ENCODE measurements around the gene LAMTOR2.
"Not testable (repeated sequence)": the region's sequence is repeated elsewhere in the genome, so short reads cannot be mapped to it uniquely, and the experiment has no call there.

LAMTOR2 gene

GRCh38 chr1:156052862-156053767 lies 1.5 kb upstream of the LAMTOR2 start:
- peak; percentile 89 for DNase-seq (ENCODE audit: low spot score)

GRCh38 chr1:156053768-156054499 lies 648 bp upstream of the LAMTOR2 start, which contains the start of gene UBQLN4:
Gene UBQLN4 (minus strand): TSS chr1:156053798. CDS start chr1:156053701, 97 bp downstream.
- peak; percentile 95 for DNase-seq (ENCODE audit: low spot score)

DNA sequence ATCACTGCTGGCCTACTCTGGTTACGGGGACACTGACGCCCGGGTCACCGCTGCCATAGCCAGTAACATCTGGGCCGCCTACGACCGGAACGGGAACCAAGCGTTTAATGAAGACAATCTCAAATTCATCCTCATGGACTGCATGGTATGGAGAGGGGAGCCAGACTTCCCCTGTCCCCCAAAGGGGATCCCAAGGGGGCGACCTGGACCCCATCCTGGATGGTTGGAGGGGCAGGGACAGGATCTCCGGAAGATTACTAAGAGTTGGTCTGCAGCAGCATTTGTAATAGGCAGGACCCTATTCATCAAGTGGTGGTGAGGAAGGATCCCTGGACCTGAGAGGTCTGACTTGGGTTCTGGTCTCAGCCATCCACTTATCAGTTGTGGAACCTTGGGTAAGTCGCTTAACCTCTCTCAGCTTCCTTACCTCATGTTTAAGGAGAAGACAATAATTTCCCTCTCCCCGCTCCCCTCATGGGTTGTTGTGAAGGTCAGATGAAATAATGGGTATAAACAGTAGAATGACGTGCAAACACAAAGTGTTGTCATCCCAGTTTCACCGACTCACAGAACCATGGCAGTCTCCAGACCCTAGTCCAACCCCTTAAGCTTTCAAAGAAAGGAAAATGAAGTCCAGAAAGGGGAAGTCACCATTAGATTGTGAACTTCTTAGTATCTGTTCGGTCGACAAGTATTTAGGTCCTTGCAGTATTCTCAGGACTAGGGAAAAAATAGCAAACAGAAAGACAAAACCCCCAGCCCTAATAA lies 883 bp downstream of the LAMTOR2 start:
- DNase-seq (ENCODE audit: low spot score): no peak

DNA sequence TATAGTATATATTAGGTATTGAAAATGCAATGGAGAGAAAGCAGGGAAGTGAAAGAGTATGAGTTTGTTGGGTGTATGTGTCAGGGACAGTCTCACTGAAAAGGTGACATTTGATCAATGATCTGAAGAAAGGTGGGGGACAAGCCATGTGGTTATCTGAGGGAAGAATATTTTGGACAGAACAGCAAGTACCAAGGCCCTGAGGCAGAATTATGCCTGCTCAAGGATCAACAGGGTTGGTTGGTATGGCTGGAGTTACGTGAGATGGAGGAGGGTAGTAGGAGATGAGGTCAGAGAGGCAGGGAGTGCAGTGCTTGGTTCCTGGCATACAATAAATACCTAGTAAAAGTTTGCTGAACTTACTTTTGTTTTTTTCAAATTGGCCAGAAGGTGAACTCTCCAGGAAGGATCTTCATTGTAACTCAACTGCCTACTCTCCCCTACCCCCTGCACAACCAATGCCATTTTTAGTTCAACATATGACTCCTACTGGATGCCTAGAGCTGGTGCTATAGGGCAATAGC lies 1.8 kb downstream of the LAMTOR2 start:
- no peak for DNase-seq (ENCODE audit: low spot score)

GRCh38 chr1:156060937-156061636 lies 6.5 kb downstream of the LAMTOR2 start, which contains the start of gene RAB25:
Gene RAB25 (plus strand): TSS chr1:156061160. CDS start chr1:156061401, 241 bp downstream.
- DNase-seq (ENCODE audit: low spot score): no peak

DNA sequence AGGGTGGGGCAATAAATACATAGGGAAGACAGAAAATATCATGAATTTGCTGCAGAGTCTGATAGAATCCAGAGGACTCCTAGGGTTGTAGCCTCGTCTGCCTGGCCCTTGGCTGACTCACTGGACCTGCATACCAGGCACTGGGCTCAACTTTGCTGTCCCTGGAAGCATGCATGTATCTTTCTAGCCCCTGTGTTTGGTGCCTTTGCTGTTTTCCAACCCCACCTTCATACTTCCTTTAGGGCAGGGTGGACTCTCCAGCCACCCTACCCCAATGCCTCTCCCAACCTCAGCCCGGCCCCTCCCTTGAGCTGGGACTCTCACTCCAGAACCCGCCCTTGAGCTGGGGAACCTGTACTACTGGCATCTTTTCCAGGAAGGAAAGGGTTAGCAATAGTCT lies 7.6 kb downstream of the LAMTOR2 start:
- DNase-seq (ENCODE audit: low spot score): no peak

DNA sequence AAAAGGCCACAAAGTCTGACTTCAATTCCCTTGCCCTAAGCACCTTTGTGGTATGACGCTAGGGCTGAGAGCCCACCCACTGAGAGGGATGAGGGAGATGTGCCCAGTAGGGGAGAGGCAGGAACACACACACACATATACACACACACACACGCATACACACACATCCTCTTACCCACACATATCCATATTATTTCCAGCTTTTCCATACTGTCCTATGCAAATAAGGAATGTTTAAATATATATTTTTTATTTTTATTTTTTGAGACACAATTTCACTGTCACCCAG lies 9.4 kb downstream of the LAMTOR2 start:
- no peak for DNase-seq (ENCODE audit: low spot score)

GRCh38 chr1:156064615-156065014 lies 10.0 kb downstream of the LAMTOR2 start:
- no peak for DNase-seq (ENCODE audit: low spot score)

DNA sequence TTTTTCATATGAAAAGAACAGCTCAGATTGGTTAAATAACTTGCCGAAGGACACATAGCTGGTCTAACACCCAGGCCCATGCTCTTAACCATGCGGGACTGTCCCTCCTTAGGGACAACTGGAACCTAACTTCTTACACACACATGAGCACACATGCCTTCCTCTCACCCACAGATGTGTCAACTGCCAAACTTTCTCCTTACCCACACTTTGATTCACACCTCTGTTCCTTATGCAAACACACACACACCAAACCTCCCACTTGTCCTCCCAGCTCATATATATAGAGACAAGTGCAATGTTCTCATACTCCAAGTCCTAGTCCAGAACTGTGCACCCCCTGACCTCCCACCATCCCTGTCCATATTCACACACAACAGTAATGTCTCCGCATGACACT lies 10.6 kb downstream of the LAMTOR2 start:
- DNase-seq (ENCODE audit: low spot score): no peak

- DNase-seq (ENCODE audit: low spot score): no peak
Measured at GRCh38 chr1:156065871-156066270, 11.3 kb downstream of the LAMTOR2 start.

DNA sequence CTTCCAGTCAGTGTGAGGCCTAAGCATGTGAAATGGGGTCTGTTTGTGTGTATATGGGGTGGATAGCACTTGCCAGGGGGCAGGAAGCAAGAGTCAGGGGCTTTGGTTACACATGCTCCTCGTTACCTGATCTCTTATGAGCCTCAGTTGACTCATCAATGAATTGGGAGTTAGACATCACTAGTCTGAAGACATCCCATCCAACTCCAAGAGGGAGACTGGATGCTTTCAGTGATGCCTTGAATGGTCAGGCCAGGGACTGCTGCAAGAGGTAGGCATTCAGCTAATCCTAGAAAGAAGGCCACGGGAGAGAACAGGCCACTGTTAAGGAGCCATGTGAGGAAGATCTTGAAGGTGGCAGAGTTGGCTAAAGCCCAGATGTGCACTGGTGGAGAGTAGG lies 12.7 kb downstream of the LAMTOR2 start:
- no peak for DNase-seq (ENCODE audit: low spot score)

GRCh38 chr1:156069490-156070455 lies 15.2 kb downstream of the LAMTOR2 start:
- no peak for DNase-seq (ENCODE audit: low spot score)

GRCh38 chr1:156070548-156070947 lies 16.0 kb downstream of the LAMTOR2 start:
- DNase-seq (ENCODE audit: low spot score): no peak

DNA sequence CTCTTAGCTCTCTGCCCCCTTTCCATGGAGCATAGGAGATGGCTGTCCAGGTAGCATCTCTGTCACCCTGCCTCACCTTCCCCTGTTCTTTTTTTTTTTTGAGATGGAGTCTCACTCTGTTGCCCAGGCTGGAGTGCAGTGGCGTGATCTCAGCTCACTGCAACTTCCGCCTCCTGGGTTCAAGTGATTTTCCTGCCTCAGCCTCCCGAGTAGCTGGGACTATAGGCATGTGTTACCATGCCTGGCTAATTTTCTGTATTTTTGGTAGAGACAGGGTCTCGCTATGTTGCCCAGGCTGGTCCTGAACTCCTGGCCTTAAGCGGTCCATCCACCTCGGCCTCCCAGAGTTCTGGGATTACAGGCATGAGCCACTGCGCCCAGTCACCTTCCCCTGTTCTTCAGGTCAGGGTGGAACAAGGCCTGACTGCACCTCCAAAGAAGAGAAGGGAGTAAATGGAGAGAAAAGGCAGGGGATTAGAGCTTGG lies 16.8 kb downstream of the LAMTOR2 start:
- not testable (repeated sequence) for DNase-seq (ENCODE audit: low spot score)

DNA sequence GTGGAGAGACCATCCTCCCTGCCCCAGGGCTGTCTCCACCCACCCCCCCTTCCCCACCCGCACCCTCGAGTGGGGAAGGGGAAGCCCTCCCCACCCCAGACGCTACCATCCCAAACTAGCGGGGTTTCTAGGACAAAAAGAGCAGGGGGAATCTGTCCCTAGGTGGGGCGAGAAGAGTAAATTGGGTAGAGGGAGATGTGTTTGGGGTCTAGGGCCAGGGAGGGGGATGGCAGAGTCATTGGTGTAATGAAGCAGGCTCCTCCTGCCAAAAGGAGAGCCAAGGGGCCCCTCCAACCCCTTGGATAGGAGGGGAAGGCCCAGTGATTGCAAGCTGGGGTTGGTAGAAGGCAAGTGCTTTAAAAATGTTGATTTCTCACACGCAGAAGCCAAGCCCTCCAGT lies 17.7 kb downstream of the LAMTOR2 start:
- DNase-seq (ENCODE audit: low spot score): no peak

- DNase-seq (ENCODE audit: low spot score): no peak
Measured at GRCh38 chr1:156073110-156073687, 18.6 kb downstream of the LAMTOR2 start.

GRCh38 chr1:156073740-156074139 lies 19.2 kb downstream of the LAMTOR2 start:
- no peak for DNase-seq (ENCODE audit: low spot score)

- DNase-seq (ENCODE audit: low spot score): no peak
Measured at GRCh38 chr1:156074661-156075060, 20.1 kb downstream of the LAMTOR2 start.

DNA sequence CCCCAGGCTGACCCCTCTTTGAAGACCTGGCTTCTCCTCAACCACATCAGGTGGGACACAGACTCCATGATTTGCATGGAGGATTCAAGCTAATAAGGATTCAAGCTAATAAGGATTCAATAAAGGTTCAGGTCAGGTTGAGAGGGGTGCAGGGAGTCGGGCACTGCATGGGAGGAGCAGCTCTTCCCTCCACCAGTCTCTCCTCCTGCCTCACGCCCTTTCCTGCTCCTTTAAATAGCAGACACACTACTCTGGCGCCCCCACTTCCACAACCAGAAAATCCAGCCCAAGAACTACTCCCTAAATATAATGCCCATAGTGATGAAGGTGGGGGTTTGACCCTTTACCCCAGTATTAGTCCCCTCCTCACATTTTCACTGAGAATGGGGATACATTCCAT lies 20.6 kb downstream of the LAMTOR2 start:
- no peak for DNase-seq (ENCODE audit: low spot score)

DNA sequence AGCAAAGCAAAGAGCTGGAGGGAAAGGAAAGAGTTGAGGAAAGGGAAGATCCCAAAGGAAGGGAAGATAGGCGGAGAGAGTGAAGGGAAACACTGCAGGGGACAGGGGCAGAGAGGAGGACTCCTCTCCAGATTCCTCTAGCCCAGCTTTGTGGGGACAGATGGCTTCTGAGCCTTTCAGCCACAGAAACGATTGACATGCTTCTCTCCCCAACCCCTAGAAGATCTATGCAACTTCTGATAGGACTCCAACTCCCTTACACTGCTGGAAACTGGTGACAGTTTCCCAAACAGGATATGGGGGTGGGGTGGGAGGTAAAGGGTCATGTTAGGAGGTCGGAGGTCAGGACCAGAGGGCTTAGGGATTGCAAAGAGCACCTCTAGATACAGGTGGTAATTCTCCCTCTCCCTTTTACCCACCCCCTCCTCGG lies 21.2 kb downstream of the LAMTOR2 start:
- no peak for DNase-seq (ENCODE audit: low spot score)

Data from COLO829 (cell line).